Stimulated activated naive CD8-positive, alpha-beta T cell treated with anti-CD3 and anti-CD28 coated beads, Interleukin-15, amount 100 ng/mL, for 72 hours (primary cell): Measurements from ENCODE around the gene SNHG17.
"Not testable (repeated sequence)": the region's sequence is repeated elsewhere in the genome, so short reads cannot be mapped to it uniquely, and the experiment has no call there.

Experiments used
- ATAC-seq: fragments of 150-1000 bp; cut with Tn5 transposase; 2 replicates; pipeline ENCODE4 v1.10.0; 2021; ENCODE audit warnings: mild to moderate bottlenecking, moderate library complexity
- DNase-seq, 2 donors: peaks; one replicate each; pipeline ENCODE4 v3.0.0; 2021 to 2022
- H3K27ac Mint-ChIP-seq, 2 donors: one replicate each; pipeline ENCODE4 v1.8.0; 2022; ENCODE audit warnings: mild to moderate bottlenecking in 2 of 2, mixed read lengths in 2 of 2, moderate library complexity in 2 of 2
- H3K27me3 Mint-ChIP-seq: one replicate; pipeline ENCODE4 v1.8.0; 2022; ENCODE audit warnings: mixed read lengths
- H3K4me1 Mint-ChIP-seq: one replicate; pipeline ENCODE4 v1.8.0; 2022; ENCODE audit warnings: mild to moderate bottlenecking, mixed read lengths
- H3K4me3 Mint-ChIP-seq, 2 donors: one replicate each; pipeline ENCODE4 v1.8.0; 2022; ENCODE audit warnings: mild to moderate bottlenecking in 2 of 2, mixed read lengths in 2 of 2, moderate library complexity in 1 of 2
- H3K9me3 Mint-ChIP-seq, 2 donors: one replicate each; pipeline ENCODE4 v1.8.0; 2022; ENCODE audit warnings: mixed read lengths in 2 of 2

The SNHG17 gene

DNA sequence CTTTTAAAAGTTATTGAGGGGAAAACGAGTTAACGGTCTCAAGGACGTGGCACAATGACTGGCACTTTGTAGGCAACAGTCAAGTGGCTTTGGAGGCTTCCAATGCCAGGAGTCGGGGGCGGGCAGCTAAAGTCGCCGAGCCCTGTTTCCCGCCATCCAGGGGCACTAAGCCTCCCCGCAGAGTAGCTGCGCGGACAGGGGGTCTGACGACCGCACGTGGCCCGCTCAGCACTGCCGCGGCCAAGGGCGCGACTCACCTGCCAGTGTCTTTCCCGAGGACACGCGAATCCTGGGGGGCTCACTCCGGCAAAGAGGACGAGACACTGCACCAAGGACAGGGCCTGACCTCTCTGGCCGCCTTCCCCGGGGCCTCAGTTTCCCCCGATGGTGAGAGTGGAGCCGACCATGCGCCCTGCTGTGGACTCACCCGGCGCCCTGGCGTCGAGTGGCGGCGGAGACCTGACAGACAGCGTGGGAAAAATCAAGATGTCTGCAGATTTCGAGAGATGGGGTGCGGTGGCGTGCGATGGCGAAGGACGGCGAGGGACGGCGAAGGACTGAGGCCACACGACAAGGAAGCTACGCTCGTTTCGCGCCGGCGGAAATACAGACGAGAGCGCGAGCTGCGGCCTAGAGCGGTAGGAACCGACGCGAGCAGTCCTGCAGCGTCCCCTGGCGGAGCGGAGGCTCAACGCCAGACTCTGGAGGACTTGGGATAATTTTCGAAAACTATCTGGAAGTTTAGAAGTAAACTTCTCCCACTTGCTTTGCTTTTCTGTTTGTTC lies at the start of gene SNHG17:
Gene SNHG17, minus strand, starts transcription at position 559 of the 785 bp plus-strand sequence.
- no peaks in the 10 kb centered on the region for H3K27me3 Mint-ChIP-seq
- peak within 1 kb of the TSS; percentile 99 for H3K27ac Mint-ChIP-seq
- no peaks in the 10 kb centered on the region for H3K9me3 Mint-ChIP-seq
- peak within 1 kb of the TSS; percentile 93 to 98 for H3K4me3 Mint-ChIP-seq
- DNase-seq = peak; percentile 84 to 90
- peak; percentile 89 for ATAC-seq
- peaks cover 45% of the 10 kb centered on the region for H3K4me1 Mint-ChIP-seq

DNA sequence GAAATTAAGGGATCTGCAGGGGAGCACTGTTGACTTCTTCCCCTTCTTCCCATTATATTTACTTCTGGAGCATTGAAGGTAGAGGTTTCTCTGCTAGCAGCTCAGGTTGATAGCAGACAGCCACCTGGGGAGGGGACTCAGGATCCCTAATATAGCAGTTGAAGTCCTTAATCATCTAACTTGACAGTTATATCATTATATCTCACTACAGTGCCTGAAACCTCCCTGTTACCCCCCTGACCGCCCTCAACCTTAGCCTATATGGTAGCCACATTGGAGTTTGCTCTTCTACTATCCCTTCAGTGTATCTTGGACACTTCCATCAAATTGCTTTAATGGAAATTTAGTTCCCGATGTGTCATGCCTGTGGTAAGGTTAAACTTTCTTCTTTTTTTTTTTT lies 44.5 kb upstream of the SNHG17 start:
- ATAC-seq = no peak
- H3K9me3 Mint-ChIP-seq = no peaks in the 10 kb centered on the region
- no peak for DNase-seq
- peak overlapping the region in 1 of 2 donors; percentile 14 for H3K27ac Mint-ChIP-seq
- H3K4me3 Mint-ChIP-seq = no peak overlapping the region
- H3K27me3 Mint-ChIP-seq = no peaks in the 10 kb centered on the region
- H3K4me1 Mint-ChIP-seq = peaks cover 44% of the 10 kb centered on the region

DNA sequence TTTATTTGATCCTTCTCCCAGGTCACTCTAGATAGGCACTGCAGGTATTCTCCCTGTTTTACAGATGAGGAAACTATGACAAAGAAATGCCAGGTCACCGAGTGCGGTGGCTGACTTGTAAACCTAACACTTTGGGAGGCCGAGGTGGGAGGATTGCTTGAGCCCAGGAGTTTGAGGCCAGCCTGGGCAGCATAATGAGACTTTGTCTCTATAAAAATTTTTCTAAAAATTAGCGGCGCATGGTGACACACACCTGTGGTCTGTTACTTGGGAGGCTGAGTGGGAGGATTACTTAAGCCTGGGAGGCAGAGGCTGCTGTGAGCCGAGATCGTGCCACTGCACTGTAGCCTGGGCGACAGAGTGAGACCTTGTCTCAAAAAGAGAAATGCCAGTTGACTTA lies 42.6 kb upstream of the SNHG17 start:
- no peak for DNase-seq
- Mint-ChIP-seq H3K9me3 (no peaks in the 10 kb centered on the region), H3K27me3 (no peaks in the 10 kb centered on the region), H3K4me1 (peaks cover 47% of the 10 kb centered on the region), H3K4me3 (no peak overlapping the region), H3K27ac (no peak overlapping the region)
- ATAC-seq = no peak

DNA sequence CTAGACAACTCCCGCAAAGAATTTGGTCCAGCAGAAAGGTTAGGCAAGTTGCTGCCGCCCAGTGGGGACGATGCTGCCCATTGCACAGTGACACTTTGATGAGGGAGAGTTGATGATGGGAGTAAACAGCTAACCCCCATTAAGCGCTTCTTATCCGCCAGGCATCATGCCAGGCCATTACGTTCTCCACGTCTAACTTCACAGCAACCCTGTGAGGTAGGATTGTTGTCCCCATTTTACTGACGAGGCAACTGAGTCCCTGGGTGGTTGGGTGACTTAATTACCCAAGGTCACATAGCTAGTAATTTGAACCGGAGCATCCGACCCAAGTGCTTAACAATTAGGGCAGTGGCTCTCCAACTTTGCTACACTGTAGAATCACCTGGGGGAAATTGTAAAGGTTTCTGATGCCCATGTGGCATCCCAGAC lies 38.3 kb upstream of the SNHG17 start:
- DNase-seq (no peak), ATAC-seq (no peak)
- H3K9me3 Mint-ChIP-seq = peaks cover 0 to 6% of the 10 kb centered on the region in 2 donors
- peak overlapping the region; percentile 90 to 96 for H3K4me3 Mint-ChIP-seq
- H3K27me3 Mint-ChIP-seq = no peaks in the 10 kb centered on the region
- peaks cover 46% of the 10 kb centered on the region for H3K4me1 Mint-ChIP-seq
- H3K27ac Mint-ChIP-seq = peak overlapping the region; percentile 86 to 89

DNA sequence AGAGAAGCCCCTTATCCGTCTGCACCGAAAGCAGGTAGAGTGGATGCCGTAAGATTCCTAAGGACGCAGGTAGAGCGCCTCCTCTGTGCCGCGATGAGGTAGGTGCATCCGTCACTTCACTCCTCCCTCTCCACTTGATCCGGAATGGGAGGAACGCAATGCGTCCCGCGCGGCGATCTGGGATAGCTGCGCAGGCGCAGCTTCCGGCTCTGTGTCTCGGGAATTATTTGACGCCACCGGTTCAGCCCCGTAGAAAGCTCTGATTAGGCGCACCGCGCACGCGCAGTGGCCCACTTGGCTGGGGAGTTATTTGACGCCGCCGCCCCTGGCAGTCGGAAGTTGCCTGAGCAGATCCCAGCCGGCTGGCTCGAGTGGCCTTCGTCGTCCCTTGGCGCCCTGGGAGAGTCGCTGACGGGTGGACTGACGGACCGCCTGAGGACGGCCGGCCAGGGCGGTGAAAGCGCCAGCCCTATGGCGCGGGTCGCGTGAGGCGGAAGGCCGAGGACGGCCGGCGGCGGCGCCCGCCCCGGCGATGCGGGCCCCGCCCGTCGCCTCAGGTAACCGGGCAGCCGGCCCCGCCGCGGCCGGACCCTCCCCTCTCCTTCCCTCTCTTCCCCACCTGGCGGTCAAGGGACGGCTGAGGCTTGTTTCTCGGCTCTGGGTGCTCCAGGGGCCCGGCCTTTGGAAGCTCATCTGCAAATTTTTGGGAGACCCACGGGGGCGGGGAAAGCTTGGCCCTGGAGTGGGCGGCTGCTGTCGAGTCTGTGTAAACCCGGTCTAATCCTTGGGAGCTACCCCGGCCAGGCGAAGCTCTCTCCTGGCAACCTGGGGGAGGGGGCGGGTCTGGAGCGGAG lies 37.6 kb upstream of the SNHG17 start, which contains the start of gene RALGAPB:
Gene RALGAPB, plus strand, starts transcription at position 331 of the 854 bp plus-strand sequence. CDS start 15,590 bp downstream, outside the sequence.
- Mint-ChIP-seq H3K27me3 (no peaks in the 10 kb centered on the region), H3K27ac (peak within 1 kb of the TSS; percentile 92 to 93), H3K4me3 (peak within 1 kb of the TSS; percentile 90 to 96), H3K9me3 (peaks cover 0 to 6% of the 10 kb centered on the region in 2 donors), H3K4me1 (peaks cover 44% of the 10 kb centered on the region)
- DNase-seq (peak; percentile 97), ATAC-seq (peak; percentile 94)

DNA sequence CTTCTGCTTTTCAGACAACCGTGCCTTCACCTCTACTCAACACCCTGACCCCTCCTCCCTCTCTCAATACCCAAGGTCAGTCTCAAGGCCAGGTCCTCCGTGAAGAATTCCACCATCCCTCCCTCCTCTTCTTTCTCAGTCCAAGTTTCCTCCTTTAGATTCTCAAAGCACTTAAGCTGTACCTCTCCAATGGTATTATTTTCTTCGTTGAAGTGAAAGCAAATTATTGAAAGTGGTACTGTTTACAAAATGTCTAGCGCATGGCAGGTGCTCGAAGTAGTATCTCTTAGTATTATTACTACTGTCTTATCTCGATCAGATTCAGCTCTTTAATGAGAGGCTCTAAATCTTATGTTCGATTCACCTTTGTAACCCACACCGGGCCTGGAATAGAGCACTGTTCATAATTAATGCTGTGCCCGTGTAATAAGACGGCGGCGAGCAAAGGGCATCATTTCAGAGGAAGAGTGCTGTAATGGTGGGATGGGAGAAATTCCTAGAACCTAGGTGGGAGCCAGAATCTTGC lies 36.9 kb upstream of the SNHG17 start:
- H3K27me3 Mint-ChIP-seq = no peaks in the 10 kb centered on the region
- H3K27ac Mint-ChIP-seq = peak overlapping the region; percentile 92 to 93
- peaks cover 37% of the 10 kb centered on the region for H3K4me1 Mint-ChIP-seq
- ATAC-seq (peak; percentile 22), DNase-seq (no peak)
- peak overlapping the region; percentile 90 to 96 for H3K4me3 Mint-ChIP-seq
- H3K9me3 Mint-ChIP-seq = peaks cover 0 to 6% of the 10 kb centered on the region in 2 donors

DNA sequence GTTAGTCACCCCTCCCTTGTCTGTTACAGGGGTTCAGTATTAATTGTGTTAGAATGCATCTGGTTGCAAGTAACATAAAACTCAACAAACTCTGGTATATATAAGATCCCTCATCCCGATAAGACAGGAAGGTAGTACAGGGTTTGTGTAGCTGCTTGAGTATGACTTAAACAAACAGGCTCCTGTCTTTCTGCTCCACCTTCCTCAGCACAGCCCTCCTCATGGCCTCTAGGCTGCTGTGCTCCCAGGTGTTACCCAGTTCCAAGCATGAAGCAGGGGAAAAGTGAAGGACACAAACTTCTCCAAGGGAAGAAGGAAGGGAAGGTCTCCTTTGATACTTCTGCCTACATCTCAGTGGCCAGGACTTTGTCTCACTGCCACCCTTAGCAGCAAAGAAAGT lies 36.1 kb upstream of the SNHG17 start:
- ATAC-seq (no peak), DNase-seq (no peak)
- H3K4me3 Mint-ChIP-seq = no peak overlapping the region
- peaks cover 0 to 6% of the 10 kb centered on the region in 2 donors for H3K9me3 Mint-ChIP-seq
- H3K4me1 Mint-ChIP-seq = peaks cover 32% of the 10 kb centered on the region
- H3K27ac Mint-ChIP-seq = peak overlapping the region in 1 of 2 donors; percentile 5
- no peaks in the 10 kb centered on the region for H3K27me3 Mint-ChIP-seq

DNA sequence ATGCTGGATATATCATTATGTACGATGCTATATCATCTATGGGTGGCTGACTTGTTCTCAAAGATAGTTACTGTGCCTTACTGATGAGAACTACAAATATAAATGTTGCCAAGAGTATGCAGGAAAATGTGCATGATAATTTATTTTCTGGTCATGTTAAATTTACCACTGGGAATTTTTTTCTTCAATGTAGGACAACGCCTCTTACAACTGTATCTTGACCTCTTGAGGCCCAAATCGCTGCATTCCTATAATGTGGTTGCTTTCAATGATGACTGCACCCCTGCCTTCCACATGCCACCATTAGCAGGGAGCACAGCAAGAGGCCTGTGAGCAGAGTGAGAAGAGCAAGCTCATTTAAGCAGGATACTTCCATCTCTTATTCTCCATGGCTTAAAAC lies 31.9 kb upstream of the SNHG17 start:
- H3K27me3 Mint-ChIP-seq = no peaks in the 10 kb centered on the region
- H3K4me1 Mint-ChIP-seq = peaks cover 5% of the 10 kb centered on the region
- ATAC-seq (no peak), DNase-seq (no peak)
- H3K9me3 Mint-ChIP-seq = peaks cover 0 to 6% of the 10 kb centered on the region in 2 donors
- H3K4me3 Mint-ChIP-seq = no peak overlapping the region
- no peak overlapping the region for H3K27ac Mint-ChIP-seq

DNA sequence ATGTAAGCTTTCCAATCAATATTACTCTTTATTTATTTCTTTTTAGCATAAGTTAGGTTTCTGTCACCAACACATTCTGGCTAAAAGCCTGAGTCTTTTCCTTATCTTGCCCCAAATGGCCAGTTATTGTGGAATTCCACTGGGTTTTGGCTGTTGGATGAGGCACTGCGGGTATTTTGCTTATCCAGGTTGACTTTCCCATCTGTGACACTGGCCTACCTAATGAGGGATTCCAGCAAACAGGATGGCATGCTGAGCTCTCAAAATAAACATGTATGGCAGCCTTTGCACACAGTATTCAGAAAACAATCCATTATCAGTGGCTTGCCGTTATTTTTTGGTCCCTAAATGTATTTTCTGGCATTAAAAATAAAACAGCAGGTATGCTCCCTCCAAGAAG lies 31.0 kb upstream of the SNHG17 start:
- DNase-seq = no peak

DNA sequence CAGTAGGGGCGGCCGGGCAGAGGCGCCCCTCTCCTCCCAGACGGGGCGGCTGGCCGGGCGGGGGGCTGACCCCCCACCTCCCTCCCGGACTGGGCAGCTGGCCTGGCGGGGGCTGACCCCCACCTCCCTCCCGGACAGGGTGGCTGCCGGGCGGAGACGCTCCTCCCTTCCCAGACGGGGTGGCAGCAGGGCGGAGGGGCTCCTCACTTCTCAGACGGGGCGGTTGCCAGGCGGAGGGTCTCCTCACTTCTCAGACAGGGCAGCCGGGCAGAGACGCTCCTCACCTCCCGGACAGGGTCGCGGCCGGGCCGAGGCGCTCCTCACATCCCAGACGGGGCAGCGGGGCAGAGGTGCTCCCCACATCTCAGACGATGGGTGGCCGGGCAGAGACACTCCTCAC lies 26.4 kb upstream of the SNHG17 start:
- H3K4me1 Mint-ChIP-seq, H3K9me3 Mint-ChIP-seq, H3K4me3 Mint-ChIP-seq, H3K27ac Mint-ChIP-seq, ATAC-seq, H3K27me3 Mint-ChIP-seq, DNase-seq: not testable (repeated sequence)

More for the DNA sequence above, 31.0 kb upstream of the SNHG17 start:
- no peak for ATAC-seq
- Mint-ChIP-seq H3K4me1 (no peaks in the 10 kb centered on the region), H3K27ac (no peak overlapping the region), H3K27me3 (no peaks in the 10 kb centered on the region), H3K9me3 (peaks cover 0 to 6% of the 10 kb centered on the region in 2 donors), H3K4me3 (no peak overlapping the region)

DNA sequence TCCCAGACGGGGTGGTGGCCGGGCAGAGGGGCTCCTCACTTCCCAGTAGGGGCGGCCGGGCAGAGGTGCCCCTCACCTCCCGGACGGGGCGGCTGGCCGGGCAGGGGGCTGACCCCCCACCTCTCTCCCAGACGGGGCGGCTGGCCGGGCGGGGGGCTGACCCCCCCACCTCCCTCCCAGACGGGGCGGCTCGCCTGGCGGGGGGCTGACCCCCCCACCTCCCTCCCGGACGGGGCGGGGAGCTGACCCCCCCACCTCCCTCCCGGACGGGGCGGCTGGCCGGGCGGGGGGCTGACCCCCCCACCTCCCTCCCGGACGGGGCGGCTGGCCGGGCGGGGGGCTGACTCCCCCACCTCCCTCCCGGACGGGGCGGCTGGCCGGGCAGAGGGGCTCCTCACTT lies 26.0 kb upstream of the SNHG17 start:
- H3K9me3 Mint-ChIP-seq, H3K4me1 Mint-ChIP-seq, DNase-seq, H3K4me3 Mint-ChIP-seq, H3K27me3 Mint-ChIP-seq, H3K27ac Mint-ChIP-seq: not testable (repeated sequence)
- peak; percentile 60 for ATAC-seq

DNA sequence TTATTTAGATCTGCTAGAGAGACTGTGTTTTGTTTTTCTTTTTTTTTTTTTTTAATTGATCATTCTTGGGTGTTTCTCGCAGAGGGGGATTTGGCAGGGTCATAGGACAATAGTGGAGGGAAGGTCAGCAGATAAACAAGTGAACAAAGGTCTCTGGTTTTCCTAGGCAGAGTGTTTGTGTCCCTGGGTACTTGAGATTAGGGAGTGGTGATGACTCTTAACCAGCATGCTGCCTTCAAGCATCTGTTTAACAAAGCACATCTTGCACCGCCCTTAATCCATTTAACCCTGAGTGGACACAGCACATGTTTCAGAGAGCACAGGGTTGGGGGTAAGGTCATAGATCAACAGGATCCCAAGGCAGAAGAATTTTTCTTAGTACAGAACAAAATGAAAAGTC lies 25.5 kb upstream of the SNHG17 start:
- not testable (repeated sequence) for H3K4me3 Mint-ChIP-seq, H3K27me3 Mint-ChIP-seq, H3K27ac Mint-ChIP-seq, DNase-seq, ATAC-seq, H3K9me3 Mint-ChIP-seq, H3K4me1 Mint-ChIP-seq

DNA sequence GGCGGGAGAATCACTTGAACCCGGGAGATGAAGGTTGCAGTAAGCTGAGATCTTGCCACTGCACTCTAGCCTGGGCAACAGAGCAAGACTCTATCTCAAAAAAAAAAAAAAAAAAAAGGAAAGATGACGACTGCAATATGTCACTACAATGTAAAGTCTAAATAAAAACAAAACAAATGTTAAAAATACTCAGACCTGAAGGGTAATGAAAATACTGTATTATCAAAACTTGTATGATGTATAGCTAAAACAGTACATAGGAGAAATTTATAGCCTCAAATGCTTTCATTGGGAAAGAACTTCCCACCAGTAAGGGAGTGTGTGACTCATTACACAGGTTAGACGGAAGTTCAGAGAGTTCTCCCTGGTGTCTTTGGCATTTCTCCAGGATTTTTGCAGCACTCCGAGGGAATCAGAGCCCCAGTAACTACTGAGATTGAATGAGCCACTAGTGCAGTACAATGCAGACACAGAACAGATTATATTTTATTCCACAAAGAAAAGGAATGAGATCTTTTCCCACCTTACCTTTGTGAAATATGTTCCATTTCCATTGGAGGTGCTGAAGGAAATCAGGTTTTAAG lies 25.0 kb upstream of the SNHG17 start:
- ATAC-seq (no peak), DNase-seq (no peak)
- no peaks in the 10 kb centered on the region for H3K27me3 Mint-ChIP-seq

DNA sequence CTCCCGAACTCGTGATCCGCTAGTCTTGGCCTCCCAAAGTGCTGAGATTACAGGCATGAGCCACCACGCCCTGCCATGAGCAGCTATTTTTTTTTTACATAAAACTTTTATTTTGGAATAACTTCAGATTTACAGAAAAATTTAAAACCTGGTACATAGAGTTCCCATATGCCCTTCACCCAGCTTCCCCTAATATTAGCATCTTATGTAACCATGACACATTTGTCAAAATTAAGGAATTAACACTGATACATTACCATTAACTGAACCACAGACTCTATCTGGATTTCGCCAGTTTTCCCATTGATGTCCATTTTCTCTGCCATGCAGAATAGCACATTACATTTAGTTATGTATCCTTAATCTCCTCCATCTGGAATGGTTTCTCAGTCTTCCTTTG lies 23.2 kb upstream of the SNHG17 start:
- ATAC-seq = no peak
- H3K9me3 Mint-ChIP-seq = no peaks in the 10 kb centered on the region
- H3K4me1 Mint-ChIP-seq = no peaks in the 10 kb centered on the region
- no peaks in the 10 kb centered on the region for H3K27me3 Mint-ChIP-seq
- no peak for DNase-seq
- H3K4me3 Mint-ChIP-seq = no peak overlapping the region
- no peak overlapping the region for H3K27ac Mint-ChIP-seq

More for the DNA sequence above, 25.0 kb upstream of the SNHG17 start:
- H3K4me1 Mint-ChIP-seq = no peaks in the 10 kb centered on the region
- H3K27ac Mint-ChIP-seq = no peak overlapping the region
- no peaks in the 10 kb centered on the region for H3K9me3 Mint-ChIP-seq
- H3K4me3 Mint-ChIP-seq = no peak overlapping the region
